CD4-positive, alpha-beta T cell treated with Interleukin-6 at 100 ng/mL for 8 hours (primary cell): Measurements from ENCODE around the gene WNT3A.

ENCODE experiments used
- DNase-seq: peaks from one replicate; pipeline ENCODE4 v3.0.0-alpha.2; 2020; ENCODE audit warnings: mixed read lengths, low spot score

Gene WNT3A

GRCh38 chr1:228031276-228031995 lies 24.6 kb downstream of the WNT3A start:
- DNase-seq: no peak

- no peak for DNase-seq
Observed at GRCh38 chr1:228032041-228032440, 25.2 kb downstream of the WNT3A start.

- no peak for DNase-seq
Observed at GRCh38 chr1:228033376-228033775, 26.6 kb downstream of the WNT3A start.

GRCh38 chr1:228034954-228035837 lies 28.4 kb downstream of the WNT3A start:
- DNase-seq: no peak

- no peak for DNase-seq
Observed at GRCh38 chr1:228035844-228036243, 29.0 kb downstream of the WNT3A start.

GRCh38 chr1:228036701-228037231 lies 30.0 kb downstream of the WNT3A start:
- DNase-seq: no peak

- no peak for DNase-seq
Observed at GRCh38 chr1:228037401-228038386, 30.9 kb downstream of the WNT3A start.

GRCh38 chr1:228038387-228039005 lies 31.7 kb downstream of the WNT3A start:
- DNase-seq: no peak

GRCh38 chr1:228039006-228039903 lies 32.5 kb downstream of the WNT3A start:
- DNase-seq: no peak

GRCh38 chr1:228039986-228040385 lies 33.2 kb downstream of the WNT3A start:
- no peak for DNase-seq

GRCh38 chr1:228041316-228041715 lies 34.5 kb downstream of the WNT3A start:
- no peak for DNase-seq

GRCh38 chr1:228042508-228042907 lies 35.7 kb downstream of the WNT3A start:
- DNase-seq: no peak

GRCh38 chr1:228043281-228043848 lies 36.6 kb downstream of the WNT3A start:
- no peak for DNase-seq

GRCh38 chr1:228044961-228045360 lies 38.2 kb downstream of the WNT3A start:
- DNase-seq: no peak

GRCh38 chr1:228045405-228045804 lies 38.6 kb downstream of the WNT3A start:
- DNase-seq: no peak

- DNase-seq: no peak
Observed at GRCh38 chr1:228045871-228046270, 39.1 kb downstream of the WNT3A start.

GRCh38 chr1:228046421-228047182 lies 39.8 kb downstream of the WNT3A start:
- DNase-seq: no peak

GRCh38 chr1:228047183-228047466 lies 40.3 kb downstream of the WNT3A start:
- DNase-seq: no peak

- DNase-seq: no peak
Observed at GRCh38 chr1:228048120-228048519, 41.3 kb downstream of the WNT3A start.
